Measurements from ENCODE around the gene WNT10A.

The WNT10A gene

GRCh38 chr2:218890369-218890768 lies 9.7 kb downstream of the WNT10A start:
- 0 out of 2 replicates have a peak, but pooled peaks cover 7% of the 10 kb centered on the region for H3K36me3 ChIP-seq (ENCODE audit: insufficient read depth, low read length)
- H3K9me2 ChIP-seq (ENCODE audit: low read depth, low read length): no peaks in the 10 kb centered on the region
- H3K79me2 ChIP-seq (ENCODE audit: insufficient read depth, low read length): no peaks in the 10 kb centered on the region
- H3K4me2 ChIP-seq (ENCODE audit: low read length): no peak overlapping the region
- H3F3A ChIP-seq (ENCODE audit: insufficient read depth, low read length): no peaks in the 10 kb centered on the region
- TF ChIP-seq EZH2 (IDR thresholded peaks at IDR 0.05; ENCODE audit: borderline replicate concordance, low read length) (no peak), CTCF (IDR thresholded peaks at IDR 0.05; ENCODE audit: low read length) (no peak)
- no peaks in the 10 kb centered on the region for H4K20me1 ChIP-seq (ENCODE audit: insufficient read depth, low read length)
- no peak overlapping the region for H3K9ac ChIP-seq (ENCODE audit: low read length)
- no peaks in the 10 kb centered on the region for H3K9me3 ChIP-seq (ENCODE audit: low read length)
- peaks cover 57% of the 10 kb centered on the region for H3K4me1 ChIP-seq (ENCODE audit: insufficient read depth, low read length, severe bottlenecking)
- H3K27me3 ChIP-seq (ENCODE audit: insufficient read depth, low read length): no peaks in the 10 kb centered on the region
- no peak overlapping the region for H3K4me3 ChIP-seq (ENCODE audit: low read depth, low read length, poor library complexity, severe bottlenecking)
- no peak overlapping the region for H3K27ac ChIP-seq (ENCODE audit: low read depth, low read length, poor library complexity, severe bottlenecking)
- no peak overlapping the region for H2AFZ ChIP-seq (ENCODE audit: low read length)

GRCh38 chr2:218891275-218892135 lies 10.9 kb downstream of the WNT10A start:
- Histone ChIP-seq H3K27me3 (ENCODE audit: insufficient read depth, low read length) (no peaks in the 10 kb centered on the region), H3K4me1 (ENCODE audit: insufficient read depth, low read length, severe bottlenecking) (peaks cover 57% of the 10 kb centered on the region), H3K9ac (ENCODE audit: low read length) (no peak overlapping the region; the same call in 1 of the 2 replicates), H2AFZ (ENCODE audit: low read length) (no peak overlapping the region), H3F3A (ENCODE audit: insufficient read depth, low read length) (no peaks in the 10 kb centered on the region), H3K9me3 (ENCODE audit: low read length) (no peaks in the 10 kb centered on the region), H3K9me2 (ENCODE audit: low read depth, low read length) (no peaks in the 10 kb centered on the region), H3K27ac (ENCODE audit: low read depth, low read length, poor library complexity, severe bottlenecking) (peak overlapping the region; percentile 71), H4K20me1 (ENCODE audit: insufficient read depth, low read length) (no peaks in the 10 kb centered on the region), H3K4me3 (ENCODE audit: low read depth, low read length, poor library complexity, severe bottlenecking) (no peak overlapping the region), H3K79me2 (ENCODE audit: insufficient read depth, low read length) (no peaks in the 10 kb centered on the region), H3K36me3 (ENCODE audit: insufficient read depth, low read length) (0 out of 2 replicates have a peak, but pooled peaks cover 7% of the 10 kb centered on the region), H3K4me2 (ENCODE audit: low read length) (no peak overlapping the region; the same call in 1 of the 2 replicates)
- TF ChIP-seq EZH2 (IDR thresholded peaks at IDR 0.05; ENCODE audit: borderline replicate concordance, low read length): no peak
- TF ChIP-seq CTCF (IDR thresholded peaks at IDR 0.05; ENCODE audit: low read length): no peak

GRCh38 chr2:218892693-218893348 lies 12.2 kb downstream of the WNT10A start:
- Histone ChIP-seq H3K27me3 (ENCODE audit: insufficient read depth, low read length) (no peaks in the 10 kb centered on the region), H3K9me2 (ENCODE audit: low read depth, low read length) (no peaks in the 10 kb centered on the region), H3F3A (ENCODE audit: insufficient read depth, low read length) (no peaks in the 10 kb centered on the region), H3K36me3 (ENCODE audit: insufficient read depth, low read length) (0 out of 2 replicates have a peak, but pooled peaks cover 7% of the 10 kb centered on the region), H3K9ac (ENCODE audit: low read length) (peak overlapping the region; percentile 69), H3K4me3 (ENCODE audit: low read depth, low read length, poor library complexity, severe bottlenecking) (peak overlapping the region; percentile 62), H2AFZ (ENCODE audit: low read length) (no peak overlapping the region), H4K20me1 (ENCODE audit: insufficient read depth, low read length) (no peaks in the 10 kb centered on the region), H3K4me1 (ENCODE audit: insufficient read depth, low read length, severe bottlenecking) (peaks cover 61% of the 10 kb centered on the region), H3K4me2 (ENCODE audit: low read length) (peak overlapping the region; percentile 83), H3K9me3 (ENCODE audit: low read length) (no peaks in the 10 kb centered on the region), H3K79me2 (ENCODE audit: insufficient read depth, low read length) (no peaks in the 10 kb centered on the region), H3K27ac (ENCODE audit: low read depth, low read length, poor library complexity, severe bottlenecking) (peak overlapping the region; percentile 71)
- TF ChIP-seq EZH2 (IDR thresholded peaks at IDR 0.05; ENCODE audit: borderline replicate concordance, low read length): no peak
- peak; percentile 52 for TF ChIP-seq CTCF (IDR thresholded peaks at IDR 0.05; ENCODE audit: low read length)
